HG02938 (cell line): ENCODE measurements around the gene EFCC1.

Source experiments
- ATAC-seq: cut with Tn5 transposase; IDR thresholded peaks from one replicate; pipeline ENCODE4 v1.9.1; 2021; ENCODE audit warnings: mild to moderate bottlenecking, moderate library complexity; ENCODE audit not compliant: unreplicated experiment

Gene EFCC1

GRCh38 chr3:129031476-129032215, 30.5 kb downstream of the EFCC1 start:
- ATAC-seq: no peak

GRCh38 chr3:129032716-129033115, 31.6 kb downstream of the EFCC1 start:
- no peak for ATAC-seq

- ATAC-seq: no peak
Observed at GRCh38 chr3:129033151-129033550, 32.0 kb downstream of the EFCC1 start.

GRCh38 chr3:129033633-129034321, 32.7 kb downstream of the EFCC1 start:
- ATAC-seq: no peak

- ATAC-seq: no peak
Observed at GRCh38 chr3:129034642-129035041, 33.5 kb downstream of the EFCC1 start.

GRCh38 chr3:129035360-129036221, 34.5 kb downstream of the EFCC1 start:
- ATAC-seq: no peak

- ATAC-seq: no peak
Observed at GRCh38 chr3:129036222-129037092, 35.4 kb downstream of the EFCC1 start.

GRCh38 chr3:129037093-129037419, 36.0 kb downstream of the EFCC1 start:
- ATAC-seq: no peak

- no peak for ATAC-seq
Observed at GRCh38 chr3:129038121-129038855, 37.2 kb downstream of the EFCC1 start.

GRCh38 chr3:129039271-129040038, 38.4 kb downstream of the EFCC1 start:
- no peak for ATAC-seq

GRCh38 chr3:129040039-129040336, 38.9 kb downstream of the EFCC1 start:
- no peak for ATAC-seq

- ATAC-seq: no peak
Observed at GRCh38 chr3:129040579-129041300, 39.6 kb downstream of the EFCC1 start.

- ATAC-seq: no peak
Observed at GRCh38 chr3:129045675-129046036, 44.6 kb downstream of the EFCC1 start.

GRCh38 chr3:129046037-129046731, 45.1 kb downstream of the EFCC1 start:
- no peak for ATAC-seq

- no peak for ATAC-seq
Observed at GRCh38 chr3:129046732-129047552, 45.8 kb downstream of the EFCC1 start.

GRCh38 chr3:129047553-129047839, 46.4 kb downstream of the EFCC1 start:
- ATAC-seq: no peak

- ATAC-seq: no peak
Observed at GRCh38 chr3:129050556-129051295, 49.6 kb downstream of the EFCC1 start.
